DND-41 (cell line): ENCODE data around the gene CAPN2.

Source experiments
- ATAC-seq: fragments of 200-7000 bp; cut with Tn5 transposase; 3 replicates; pipeline ENCODE4 v1.9.1; 2021; ENCODE audit warnings: low read depth; ENCODE audit not compliant: insufficient read depth
- DNase-seq: peaks from one replicate; pipeline ENCODE4 v3.0.0-alpha.2; 2020
- H2AFZ ChIP-seq: 2 replicates; pipeline ENCODE4 v1.6.0; 2012; ENCODE audit warnings: low read depth, low read length
- H3K27ac ChIP-seq: 2 replicates; pipeline ENCODE4 v1.5.1; 2012; ENCODE audit warnings: low read length, inconsistent platforms
- H3K27me3 ChIP-seq: fragments of 200-600 bp; sonication (generic); 2 replicates; pipeline ENCODE4 v1.6.0; 2012; ENCODE audit warnings: low read length, mild to moderate bottlenecking, inconsistent platforms; ENCODE audit not compliant: insufficient read depth, poor library complexity
- H3K36me3 ChIP-seq: 2 replicates; pipeline ENCODE4 v1.5.1; 2012; ENCODE audit warnings: low read length, inconsistent platforms; ENCODE audit not compliant: insufficient read depth
- H3K4me1 ChIP-seq: 2 replicates; pipeline ENCODE4 v1.5.1; 2012; ENCODE audit warnings: mild to moderate bottlenecking, low read length; ENCODE audit not compliant: insufficient read depth
- H3K4me2 ChIP-seq: 2 replicates; pipeline ENCODE4 v1.6.0; 2012; ENCODE audit warnings: mild to moderate bottlenecking, moderate library complexity, low read length, inconsistent platforms; ENCODE audit not compliant: insufficient read depth
- H3K4me3 ChIP-seq, 2 experiments: fragments of 200-600 bp in 1 of 2; shearing (Covaris generic) in 1 of 2; 2 replicates each; pipeline ENCODE4 v1.5.1; 2012 to 2016; ENCODE audit warnings: inconsistent platforms in 2 of 2, low read length in 2 of 2, mild to moderate bottlenecking in 2 of 2, low read depth in 1 of 2, moderate library complexity in 1 of 2
- H3K79me2 ChIP-seq: 2 replicates; pipeline ENCODE4 v1.6.0; 2012; ENCODE audit warnings: low read length, inconsistent platforms; ENCODE audit not compliant: insufficient read depth
- H3K9ac ChIP-seq: 2 replicates; pipeline ENCODE4 v1.6.0; 2012; ENCODE audit warnings: low read depth, mild to moderate bottlenecking, inconsistent platforms, low read length, moderate library complexity
- H3K9me3 ChIP-seq: 2 replicates; pipeline ENCODE4 v1.5.1; 2012; ENCODE audit warnings: low read length, moderate library complexity, mild to moderate bottlenecking, inconsistent platforms; ENCODE audit not compliant: insufficient read depth, severe bottlenecking
- H4K20me1 ChIP-seq: 2 replicates; pipeline ENCODE4 v1.6.0; 2012; ENCODE audit warnings: low read length; ENCODE audit not compliant: insufficient read depth
- EZH2 ChIP-seq: IDR thresholded peaks from 3 replicates; pipeline ENCODE4 v1.6.1; 2012; ENCODE audit warnings: borderline replicate concordance, low read depth, mild to moderate bottlenecking, moderate library complexity, low read length, inconsistent platforms; ENCODE audit not compliant: severe bottlenecking
- TF ChIP-seq, protein P1 (sequence below): IDR thresholded peaks from 2 replicates; pipeline ENCODE4 v1.5.1; 2012; ENCODE audit warnings: borderline replicate concordance, low read length, moderate library complexity, mild to moderate bottlenecking; ENCODE audit not compliant: poor library complexity, severe bottlenecking; ENCODE audit errors: extremely low read depth

CAPN2 gene

DNA sequence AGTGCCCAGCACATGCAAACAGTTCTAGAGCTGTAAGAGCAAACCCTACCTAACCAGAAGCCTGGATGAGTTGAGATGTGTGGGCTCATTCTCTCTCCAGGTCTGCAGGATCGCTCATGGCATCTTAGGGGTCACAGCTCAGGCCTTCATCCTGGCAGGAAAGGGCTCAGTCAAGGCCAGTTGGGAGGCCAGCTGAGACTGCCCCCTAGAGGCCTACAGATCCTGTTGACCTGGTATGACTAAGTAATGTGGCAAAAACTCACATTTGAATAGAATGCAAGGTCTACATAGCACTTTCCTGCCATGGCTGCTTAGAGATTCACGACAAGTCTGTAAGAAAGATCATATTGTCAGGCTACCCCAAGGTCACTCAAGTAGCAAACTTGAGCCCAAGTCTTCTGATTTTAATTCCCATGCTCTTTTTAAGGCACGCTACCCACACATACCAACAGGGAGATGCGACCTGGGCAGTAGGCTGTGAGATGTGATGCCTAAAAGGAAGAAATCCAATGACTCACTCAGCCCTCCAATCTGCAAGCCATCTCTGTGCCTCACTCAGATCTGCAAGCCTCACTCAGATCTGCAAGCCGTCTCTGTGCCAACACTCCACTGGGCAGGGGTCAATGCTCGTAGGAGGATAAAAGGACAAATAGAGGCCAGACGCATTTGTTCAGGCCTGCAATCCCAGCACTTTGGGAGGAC, 41.7 kb upstream of the CAPN2 start:
- H3K9me3 ChIP-seq = peaks cover 6% of the 10 kb centered on the region
- H3K79me2 ChIP-seq = no peaks in the 10 kb centered on the region
- H3K4me3 ChIP-seq = no peak overlapping the region
- no peak for ATAC-seq
- TF ChIP-seq, protein P1, sequence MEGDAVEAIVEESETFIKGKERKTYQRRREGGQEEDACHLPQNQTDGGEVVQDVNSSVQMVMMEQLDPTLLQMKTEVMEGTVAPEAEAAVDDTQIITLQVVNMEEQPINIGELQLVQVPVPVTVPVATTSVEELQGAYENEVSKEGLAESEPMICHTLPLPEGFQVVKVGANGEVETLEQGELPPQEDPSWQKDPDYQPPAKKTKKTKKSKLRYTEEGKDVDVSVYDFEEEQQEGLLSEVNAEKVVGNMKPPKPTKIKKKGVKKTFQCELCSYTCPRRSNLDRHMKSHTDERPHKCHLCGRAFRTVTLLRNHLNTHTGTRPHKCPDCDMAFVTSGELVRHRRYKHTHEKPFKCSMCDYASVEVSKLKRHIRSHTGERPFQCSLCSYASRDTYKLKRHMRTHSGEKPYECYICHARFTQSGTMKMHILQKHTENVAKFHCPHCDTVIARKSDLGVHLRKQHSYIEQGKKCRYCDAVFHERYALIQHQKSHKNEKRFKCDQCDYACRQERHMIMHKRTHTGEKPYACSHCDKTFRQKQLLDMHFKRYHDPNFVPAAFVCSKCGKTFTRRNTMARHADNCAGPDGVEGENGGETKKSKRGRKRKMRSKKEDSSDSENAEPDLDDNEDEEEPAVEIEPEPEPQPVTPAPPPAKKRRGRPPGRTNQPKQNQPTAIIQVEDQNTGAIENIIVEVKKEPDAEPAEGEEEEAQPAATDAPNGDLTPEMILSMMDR = peak; percentile 44
- TF ChIP-seq EZH2 = no peak
- H3K27me3 ChIP-seq = no peaks in the 10 kb centered on the region
- H4K20me1 ChIP-seq = no peaks in the 10 kb centered on the region
- H3K4me1 ChIP-seq = no peaks in the 10 kb centered on the region
- no peak overlapping the region for H3K27ac ChIP-seq
- H3K36me3 ChIP-seq = no peaks in the 10 kb centered on the region
- H3K4me2 ChIP-seq = no peak overlapping the region
- H3K9ac ChIP-seq = no peak overlapping the region
- DNase-seq = peak; percentile 13
- H2AFZ ChIP-seq = no peak overlapping the region

GRCh38 chr1:223674119-223674890, 38.0 kb upstream of the CAPN2 start:
- DNase-seq (no peak), ATAC-seq (no peak)
- no peaks in the 10 kb centered on the region for H4K20me1 ChIP-seq
- no peak overlapping the region for H2AFZ ChIP-seq
- no peaks in the 10 kb centered on the region for H3K4me1 ChIP-seq
- H3K79me2 ChIP-seq = no peaks in the 10 kb centered on the region
- H3K27me3 ChIP-seq = no peaks in the 10 kb centered on the region
- H3K4me2 ChIP-seq = no peak overlapping the region
- no peak overlapping the region for H3K9ac ChIP-seq
- no peak overlapping the region for H3K4me3 ChIP-seq
- H3K27ac ChIP-seq = no peak overlapping the region
- H3K9me3 ChIP-seq = peaks cover 6% of the 10 kb centered on the region
- TF ChIP-seq EZH2 = no peak
- TF ChIP-seq, protein P1 = no peak
- no peaks in the 10 kb centered on the region for H3K36me3 ChIP-seq

- Histone ChIP-seq H2AFZ (no peak overlapping the region), H3K79me2 (no peaks in the 10 kb centered on the region), H3K4me1 (no peaks in the 10 kb centered on the region), H3K27me3 (peaks cover 6% of the 10 kb centered on the region), H3K36me3 (no peaks in the 10 kb centered on the region), H3K27ac (no peak overlapping the region), H4K20me1 (0 out of 2 replicates have a peak, but pooled peaks cover 3% of the 10 kb centered on the region), H3K9ac (no peak overlapping the region), H3K9me3 (peaks cover 6% of the 10 kb centered on the region), H3K4me3 (no peak overlapping the region), H3K4me2 (no peak overlapping the region)
- TF ChIP-seq, protein P1 = no peak
- no peak for TF ChIP-seq EZH2
- DNase-seq (no peak), ATAC-seq (no peak)
Observed at GRCh38 chr1:223678841-223679240, 33.5 kb upstream of the CAPN2 start.
